Neural cell (in vitro differentiated cells): ENCODE results near the gene DLG5.

Experiments used
- CTCF ChIP-seq: fragments of 450-650 bp; IDR thresholded peaks from 2 replicates; pipeline ENCODE4 v1.5.1; 2014; ENCODE audit warnings: antibody characterized with exemption, mild to moderate bottlenecking, moderate library complexity; ENCODE audit not compliant: poor library complexity, severe bottlenecking
- EP300 ChIP-seq: fragments of 450-650 bp; conservative IDR thresholded peaks from 2 replicates; pipeline ENCODE4 v1.6.1; 2014; ENCODE audit warnings: antibody characterized with exemption, mild to moderate bottlenecking, moderate library complexity; ENCODE audit not compliant: poor library complexity, severe bottlenecking
- EZH2 ChIP-seq: fragments of 200-600, 300-800 bp; shearing (Covaris generic), sonication (generic); IDR thresholded peaks from 2 replicates; pipeline ENCODE4 v1.6.1; 2014; ENCODE audit warnings: antibody characterized with exemption, low read length, borderline replicate concordance, mild to moderate bottlenecking; ENCODE audit not compliant: insufficient read depth, poor library complexity, severe bottlenecking
- POLR2AphosphoS5 ChIP-seq: IDR thresholded peaks from 2 replicates; pipeline ENCODE4 v1.6.1; 2012
- TAF1 ChIP-seq: IDR thresholded peaks from 2 replicates; pipeline ENCODE4 v1.6.1; 2012; ENCODE audit warnings: low read depth

- TF ChIP-seq POLR2AphosphoS5 (no peak), TAF1 (no peak), CTCF (no peak), EP300 (no peak), EZH2 (no peak)
Observed at GRCh38 chr10:77828377-77828776, 98.2 kb downstream of the DLG5 start.
